Type B pancreatic cell (in vitro differentiated cells): Measurements from ENCODE around the gene MRPS23. TPM values are rescaled to one million over a fixed set of nuclear protein-coding genes. Genes with fewer than 3 reads are reported as not detected.
A peak's percentile ranks its signal among the peaks of the same experiment; 100 is the strongest.

Experiments
- DNase-seq: peaks from one replicate; pipeline ENCODE4 v3.0.0; 2021; ENCODE audit warnings: mixed read lengths; ENCODE audit not compliant: unreplicated experiment; ENCODE audit errors: extremely low spot score
- H3K27ac Mint-ChIP-seq: 2 replicates; pipeline ENCODE4 v1.8.0; 2021; ENCODE audit warnings: mild to moderate bottlenecking, mixed read lengths
- H3K27me3 Mint-ChIP-seq: 2 replicates; pipeline ENCODE4 v1.8.0; 2021; ENCODE audit warnings: mixed read lengths
- H3K36me3 Mint-ChIP-seq: 2 replicates; pipeline ENCODE4 v1.8.0; 2021; ENCODE audit warnings: mixed read lengths
- H3K4me1 Mint-ChIP-seq: one replicate; pipeline ENCODE4 v1.8.0; 2021; ENCODE audit warnings: mixed read lengths; ENCODE audit not compliant: unreplicated experiment
- H3K4me3 Mint-ChIP-seq: 2 replicates; pipeline ENCODE4 v1.8.0; 2021; ENCODE audit warnings: mild to moderate bottlenecking, mixed read lengths
- H3K9me3 Mint-ChIP-seq: 2 replicates; pipeline ENCODE4 v1.8.0; 2021; ENCODE audit warnings: mixed read lengths
- total RNA-seq: library from RNA; stranded (reverse); gene quantifications from 2 replicates; pipeline ENCODE4 v1.2.1, GENCODE V29; 2021; ENCODE audit warnings: low replicate concordance
- TF ChIP-seq, protein P1 (sequence below): fragments of 200-600 bp; sonication (generic); conservative IDR thresholded peaks from 2 replicates; pipeline ENCODE4 v1.5.0; 2021; ENCODE audit warnings: antibody characterized with exemption, mild to moderate bottlenecking

Gene MRPS23
- total RNA-seq, 1 donor from 2014 or later, result 46.9 TPM

DNA sequence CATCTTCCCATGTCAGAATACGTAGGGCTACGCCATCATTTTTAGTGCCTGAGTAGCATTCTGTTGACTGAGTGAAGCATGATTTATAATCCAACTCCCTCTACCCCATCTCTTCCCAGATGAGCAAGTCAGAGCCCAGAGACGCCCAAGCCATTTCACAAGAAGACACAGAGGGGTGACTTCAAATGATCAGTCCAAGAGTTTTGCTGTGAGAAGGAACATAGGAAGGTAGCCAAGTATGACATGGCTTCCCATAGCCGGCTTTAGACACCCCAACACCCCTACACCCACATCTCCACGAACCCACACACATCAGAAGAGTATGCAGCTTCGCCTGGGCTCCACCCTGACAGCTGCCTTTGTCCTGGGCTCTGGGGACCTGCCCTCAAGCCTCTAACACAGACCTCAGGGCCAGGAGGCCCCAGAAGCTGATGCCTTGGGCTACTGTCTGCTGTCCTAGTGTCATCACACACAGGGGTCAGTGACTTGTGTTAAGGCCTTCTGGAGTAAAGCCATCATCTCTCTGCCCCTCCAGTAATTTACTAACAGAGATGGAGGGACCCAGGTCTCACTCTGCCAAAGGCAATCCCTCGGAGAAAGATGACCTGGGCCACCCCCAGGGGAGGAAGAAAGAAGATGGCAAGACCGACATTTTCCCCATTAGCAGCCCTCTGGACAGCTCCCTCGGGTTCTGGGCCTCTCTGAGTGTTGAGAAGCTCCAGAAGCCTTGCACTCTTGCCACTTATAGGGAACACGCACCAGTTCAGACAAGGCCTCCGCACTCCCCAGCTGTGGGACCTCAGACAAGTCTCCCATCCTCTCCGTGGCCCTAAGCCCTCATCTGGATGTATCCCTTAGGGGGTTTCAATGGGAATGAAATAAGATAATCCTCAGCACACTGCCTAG, 38.7 kb upstream of the MRPS23 start:
- TF ChIP-seq, protein P1, sequence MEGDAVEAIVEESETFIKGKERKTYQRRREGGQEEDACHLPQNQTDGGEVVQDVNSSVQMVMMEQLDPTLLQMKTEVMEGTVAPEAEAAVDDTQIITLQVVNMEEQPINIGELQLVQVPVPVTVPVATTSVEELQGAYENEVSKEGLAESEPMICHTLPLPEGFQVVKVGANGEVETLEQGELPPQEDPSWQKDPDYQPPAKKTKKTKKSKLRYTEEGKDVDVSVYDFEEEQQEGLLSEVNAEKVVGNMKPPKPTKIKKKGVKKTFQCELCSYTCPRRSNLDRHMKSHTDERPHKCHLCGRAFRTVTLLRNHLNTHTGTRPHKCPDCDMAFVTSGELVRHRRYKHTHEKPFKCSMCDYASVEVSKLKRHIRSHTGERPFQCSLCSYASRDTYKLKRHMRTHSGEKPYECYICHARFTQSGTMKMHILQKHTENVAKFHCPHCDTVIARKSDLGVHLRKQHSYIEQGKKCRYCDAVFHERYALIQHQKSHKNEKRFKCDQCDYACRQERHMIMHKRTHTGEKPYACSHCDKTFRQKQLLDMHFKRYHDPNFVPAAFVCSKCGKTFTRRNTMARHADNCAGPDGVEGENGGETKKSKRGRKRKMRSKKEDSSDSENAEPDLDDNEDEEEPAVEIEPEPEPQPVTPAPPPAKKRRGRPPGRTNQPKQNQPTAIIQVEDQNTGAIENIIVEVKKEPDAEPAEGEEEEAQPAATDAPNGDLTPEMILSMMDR, result no peak
- Mint-ChIP-seq H3K9me3 (no peaks in the 10 kb centered on the region), H3K27ac (no peak overlapping the region), H3K4me1 (peaks cover 26% of the 10 kb centered on the region), H3K4me3 (no peak overlapping the region), H3K36me3 (peaks cover 5% of the 10 kb centered on the region), H3K27me3 (no peaks in the 10 kb centered on the region)
- no peak for DNase-seq

DNA sequence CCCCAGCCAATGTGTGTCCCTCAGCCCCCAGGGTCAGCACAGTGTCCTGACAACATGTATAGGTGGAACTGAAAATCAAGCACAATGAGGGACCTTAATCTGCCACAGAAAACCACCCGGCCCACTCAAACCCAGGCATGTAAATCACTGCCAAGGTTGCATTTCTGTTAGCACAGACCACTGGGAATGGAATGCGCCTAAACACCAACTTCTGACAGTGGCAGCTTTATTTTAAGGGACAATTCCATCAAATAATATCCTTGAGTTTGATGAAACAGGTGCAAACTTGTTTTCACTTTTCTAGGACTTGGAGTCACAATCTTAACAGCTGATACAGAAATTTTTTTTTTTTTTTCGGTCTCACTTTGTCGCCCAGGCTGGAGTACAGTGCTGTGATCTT, 37.3 kb upstream of the MRPS23 start:
- H3K9me3 Mint-ChIP-seq, result no peaks in the 10 kb centered on the region
- no peaks in the 10 kb centered on the region for H3K27me3 Mint-ChIP-seq
- no peak overlapping the region for H3K4me3 Mint-ChIP-seq
- DNase-seq, result no peak
- no peak overlapping the region for H3K27ac Mint-ChIP-seq
- peaks cover 15% of the 10 kb centered on the region for H3K36me3 Mint-ChIP-seq
- TF ChIP-seq, protein P1, result no peak
- H3K4me1 Mint-ChIP-seq, result peaks cover 22% of the 10 kb centered on the region

DNA sequence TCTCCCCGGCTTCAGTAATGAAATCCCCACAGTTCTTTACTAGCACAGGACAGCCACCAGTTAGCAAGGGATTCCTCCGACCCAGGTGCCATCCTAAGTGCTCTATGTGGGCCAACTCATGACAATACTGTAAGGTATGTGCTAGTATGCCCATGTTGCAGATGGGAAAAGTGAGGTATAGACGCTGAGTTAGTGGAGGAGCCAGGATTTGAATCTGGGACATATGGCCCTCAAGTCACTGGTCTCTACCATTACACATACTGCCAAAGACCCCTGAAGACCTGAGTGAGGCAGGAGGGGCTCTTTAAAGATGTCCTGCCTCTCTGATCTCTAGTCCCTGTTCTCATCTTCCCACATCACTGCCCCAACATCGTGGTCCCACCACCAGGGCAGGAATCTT, 36.2 kb upstream of the MRPS23 start:
- peaks cover 15% of the 10 kb centered on the region for H3K36me3 Mint-ChIP-seq
- no peaks in the 10 kb centered on the region for H3K9me3 Mint-ChIP-seq
- TF ChIP-seq, protein P1, result no peak
- DNase-seq, result no peak
- peaks cover 23% of the 10 kb centered on the region for H3K4me1 Mint-ChIP-seq
- no peak overlapping the region for H3K4me3 Mint-ChIP-seq
- no peak overlapping the region for H3K27ac Mint-ChIP-seq
- no peaks in the 10 kb centered on the region for H3K27me3 Mint-ChIP-seq

DNA sequence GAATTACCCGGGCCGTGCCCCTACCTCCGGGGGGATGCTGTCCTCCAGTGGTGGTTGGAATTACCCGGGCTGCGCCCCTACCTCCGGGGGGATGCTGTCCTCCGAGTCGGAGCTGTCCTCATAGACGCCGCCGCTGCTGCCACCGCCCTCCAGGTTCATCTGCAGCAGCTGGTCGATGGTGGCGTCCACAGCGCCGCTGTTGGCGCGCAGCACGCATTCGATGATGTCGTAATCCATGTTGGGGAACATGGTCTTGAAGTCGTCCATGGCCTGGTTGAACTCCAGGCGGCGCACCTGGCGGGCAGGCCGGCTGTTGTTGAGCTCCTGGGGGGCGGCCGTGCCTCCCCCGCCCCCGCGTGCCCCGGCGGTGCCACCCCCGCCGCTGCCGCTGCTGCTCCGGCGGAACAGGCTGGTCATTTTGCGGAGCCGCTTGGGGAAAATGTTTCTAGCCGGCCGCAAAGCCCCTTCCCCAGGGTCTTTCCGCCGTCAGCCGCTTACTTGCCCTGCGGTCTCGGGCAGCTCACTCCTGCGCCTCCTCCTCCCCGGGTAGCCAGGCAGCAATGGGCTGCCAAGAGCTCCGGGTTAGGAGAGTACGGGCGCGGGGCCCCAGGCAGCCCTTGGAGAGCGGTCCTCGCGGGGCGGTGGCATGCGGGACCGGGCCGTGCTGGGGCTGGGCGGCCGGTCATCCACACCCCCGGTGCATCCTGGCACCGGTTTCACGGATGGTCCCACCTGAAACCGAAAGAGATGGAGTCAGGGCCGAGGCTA, 35.5 kb upstream of the MRPS23 start:
- Mint-ChIP-seq H3K27ac (no peak overlapping the region), H3K4me3 (no peak overlapping the region), H3K27me3 (no peaks in the 10 kb centered on the region), H3K36me3 (peaks cover 15% of the 10 kb centered on the region), H3K9me3 (no peaks in the 10 kb centered on the region), H3K4me1 (peaks cover 28% of the 10 kb centered on the region)
- no peak for DNase-seq
- TF ChIP-seq, protein P1, result no peak

DNA sequence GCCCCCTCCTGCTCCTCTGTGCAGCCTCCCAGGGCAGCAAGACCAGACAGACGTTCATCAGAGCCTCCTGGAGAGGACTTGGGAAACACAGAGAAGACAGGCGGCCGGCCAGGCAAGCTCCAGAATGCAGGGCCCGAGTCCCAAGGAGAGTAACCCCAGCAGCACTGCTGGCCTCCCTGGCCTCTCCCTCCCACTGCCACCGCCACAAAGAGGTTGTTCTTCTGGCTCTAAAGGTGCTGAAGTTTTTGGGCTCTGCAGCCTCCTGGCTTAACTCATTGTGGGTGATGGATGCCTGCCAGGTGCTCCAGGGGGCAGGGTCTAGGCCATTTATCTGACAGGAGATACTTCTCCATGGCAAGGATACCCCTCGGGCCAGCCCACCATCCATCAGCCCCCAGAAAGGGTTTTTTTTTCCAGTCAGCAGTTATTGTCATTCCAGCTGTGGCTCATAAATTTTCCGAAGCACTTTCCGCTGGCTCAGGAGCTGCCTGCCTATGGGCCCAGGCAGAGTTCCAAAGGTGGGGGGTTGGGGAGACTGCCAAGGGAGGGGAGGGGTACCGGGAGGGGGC, 32.0 kb upstream of the MRPS23 start:
- TF ChIP-seq, protein P1, result no peak
- Mint-ChIP-seq H3K27me3 (no peaks in the 10 kb centered on the region), H3K27ac (peak overlapping the region; percentile 58), H3K9me3 (no peaks in the 10 kb centered on the region), H3K4me3 (peak overlapping the region; percentile 27), H3K4me1 (peaks cover 54% of the 10 kb centered on the region), H3K36me3 (peaks cover 23% of the 10 kb centered on the region)
- DNase-seq, result no peak
